ENCODE data around the gene RGPD6. TPM values are rescaled to one million over a fixed set of nuclear protein-coding genes. Genes with fewer than 3 reads are reported as not detected.

RGPD6 gene
- total RNA-seq (2014; rRNA removed; shearing (Covaris generic)): 9.6 and 20.8 TPM in 2 replicates

GRCh38 chr2:110576763-110577416 is at the start of gene RGPD6:
Gene RGPD6 (minus strand): TSS chr2:110577222. CDS start chr2:110577024, 198 bp downstream.

GRCh38 chr2:110472171-110473058 is 104.6 kb downstream of the RGPD6 start, which contains the start of gene LIMS4:
Gene LIMS4 (minus strand): TSS chr2:110472816. CDS start chr2:110472778, 38 bp downstream.

Small RNAs within 50 kb of the gene (small RNA-seq; reads per million reads assigned to genes)
- gene AC108938.1: not detected

Other genes with a start within 250 kb of the RGPD6 start
- gene LIMS4, start 104.4 kb downstream of the RGPD6 start, total RNA-seq (2014; rRNA removed; shearing (Covaris generic)): 0.19 and 0.90 TPM in 2 replicates
- 35.4 and 41.1 TPM in 2 replicates for gene BUB1, start 100.8 kb upstream of the RGPD6 start, total RNA-seq (2014; rRNA removed; shearing (Covaris generic))
- not detected in 2 replicates for gene ACOXL, start 155.4 kb upstream of the RGPD6 start, total RNA-seq (2014; rRNA removed; shearing (Covaris generic))

All from A375 (cell line).